Retinal pigment epithelial cell (primary cell): ENCODE data around the gene PTGFRN.

Source experiments
- DNase-seq: peaks from one replicate; pipeline ENCODE4 v3.0.0-alpha.2; 2010; ENCODE audit warnings: low read depth
- H3K4me3 ChIP-seq: 2 replicates; pipeline ENCODE4 v1.5.1; 2011; ENCODE audit warnings: mild to moderate bottlenecking, low read length, control low read depth, moderate library complexity
- CTCF ChIP-seq: conservative IDR thresholded peaks from 2 replicates; pipeline ENCODE4 v1.5.1; 2011; ENCODE audit warnings: low read depth, low read length, control low read depth, inconsistent platforms

The PTGFRN gene

GRCh38 chr1:116916533-116917445 is 7.1 kb downstream of the PTGFRN start:
- TF ChIP-seq CTCF = no peak
- no peak for DNase-seq
- no peak overlapping the region for H3K4me3 ChIP-seq

GRCh38 chr1:116918714-116919357 is 9.1 kb downstream of the PTGFRN start:
- no peak for DNase-seq
- H3K4me3 ChIP-seq = no peak overlapping the region
- no peak for TF ChIP-seq CTCF

GRCh38 chr1:116919802-116920201 is 10.1 kb downstream of the PTGFRN start:
- no peak for DNase-seq
- TF ChIP-seq CTCF = no peak
- no peak overlapping the region for H3K4me3 ChIP-seq

GRCh38 chr1:116920211-116920610 is 10.5 kb downstream of the PTGFRN start:
- no peak overlapping the region for H3K4me3 ChIP-seq
- TF ChIP-seq CTCF = no peak
- no peak for DNase-seq

GRCh38 chr1:116921301-116921885 is 11.7 kb downstream of the PTGFRN start:
- no peak for TF ChIP-seq CTCF
- DNase-seq = no peak
- no peak overlapping the region for H3K4me3 ChIP-seq

- DNase-seq = no peak
- no peak overlapping the region for H3K4me3 ChIP-seq
- no peak for TF ChIP-seq CTCF
Measured at GRCh38 chr1:116921937-116922336, 12.2 kb downstream of the PTGFRN start.

- H3K4me3 ChIP-seq = no peak overlapping the region
- TF ChIP-seq CTCF = no peak
- no peak for DNase-seq
Measured at GRCh38 chr1:116923421-116923820, 13.7 kb downstream of the PTGFRN start.
